Measurements from ENCODE around the gene KBTBD3. TPM values are rescaled to one million over a fixed set of nuclear protein-coding genes. Genes with fewer than 3 reads are reported as not detected.
A peak's percentile ranks its signal among the peaks of the same experiment; 100 is the strongest.
"Not testable (repeated sequence)": the region's sequence is repeated elsewhere in the genome, so short reads cannot be mapped to it uniquely, and the experiment has no call there.

The KBTBD3 gene
- total RNA-seq, 1 donor from 2014 or later = 3.9 TPM

- no peak for DNase-seq (ENCODE audit: low read depth, low spot score)
Observed at GRCh38 chr11:106061954-106062949, 14.9 kb downstream of the KBTBD3 start.

GRCh38 chr11:106061249-106061784 lies 15.8 kb downstream of the KBTBD3 start:
- no peak for DNase-seq (ENCODE audit: low read depth, low spot score)

- DNase-seq (ENCODE audit: low read depth, low spot score) = no peak
Observed at GRCh38 chr11:106059617-106060016, 17.5 kb downstream of the KBTBD3 start.

- not testable (repeated sequence) for DNase-seq (ENCODE audit: low read depth, low spot score)
Observed at GRCh38 chr11:106058377-106058776, 18.8 kb downstream of the KBTBD3 start.

GRCh38 chr11:106051103-106051502 lies 26.0 kb downstream of the KBTBD3 start:
- DNase-seq (ENCODE audit: low read depth, low spot score) = no peak

- no peak for DNase-seq (ENCODE audit: low read depth, low spot score)
Observed at GRCh38 chr11:106049727-106050476, 27.2 kb downstream of the KBTBD3 start.

- no peak for DNase-seq (ENCODE audit: low read depth, low spot score)
Observed at GRCh38 chr11:106047631-106048030, 29.5 kb downstream of the KBTBD3 start.

GRCh38 chr11:106043540-106043939 lies 33.6 kb downstream of the KBTBD3 start:
- DNase-seq (ENCODE audit: low read depth, low spot score) = no peak

- DNase-seq (ENCODE audit: low read depth, low spot score) = no peak
Observed at GRCh38 chr11:106032861-106033260, 44.3 kb downstream of the KBTBD3 start.

GRCh38 chr11:106031936-106032335 lies 45.2 kb downstream of the KBTBD3 start:
- no peak for DNase-seq (ENCODE audit: low read depth, low spot score)

GRCh38 chr11:106031202-106031810 lies 45.8 kb downstream of the KBTBD3 start:
- peak; percentile 17 for DNase-seq (ENCODE audit: low read depth, low spot score)

- no peak for DNase-seq (ENCODE audit: low read depth, low spot score)
Observed at GRCh38 chr11:106030609-106031008, 46.5 kb downstream of the KBTBD3 start.

GRCh38 chr11:106022795-106023275 lies 54.3 kb downstream of the KBTBD3 start:
- no peak for DNase-seq (ENCODE audit: low read depth, low spot score)

- DNase-seq (ENCODE audit: low read depth, low spot score) = peak; percentile 99
Observed at GRCh38 chr11:106021967-106022794, 55.0 kb downstream of the KBTBD3 start, which contains the start of gene MSANTD4. Gene MSANTD4, minus strand, starts transcription at chr11:106022240. Its CDS starts 11,323 bp downstream, at chr11:106010917.

- no peak for DNase-seq (ENCODE audit: low read depth, low spot score)
Observed at GRCh38 chr11:106021181-106021966, 55.8 kb downstream of the KBTBD3 start.

GRCh38 chr11:106017093-106017492 lies 60.1 kb downstream of the KBTBD3 start:
- no peak for DNase-seq (ENCODE audit: low read depth, low spot score)

- DNase-seq (ENCODE audit: low read depth, low spot score) = no peak
Observed at GRCh38 chr11:106015066-106015465, 62.1 kb downstream of the KBTBD3 start.

- no peak for DNase-seq (ENCODE audit: low read depth, low spot score)
Observed at GRCh38 chr11:106014620-106015019, 62.5 kb downstream of the KBTBD3 start.

- DNase-seq (ENCODE audit: low read depth, low spot score) = no peak
Observed at GRCh38 chr11:106014035-106014434, 63.1 kb downstream of the KBTBD3 start.

GRCh38 chr11:106012744-106013143 lies 64.4 kb downstream of the KBTBD3 start:
- DNase-seq (ENCODE audit: low read depth, low spot score) = peak; percentile 71

Measured in pulmonary artery endothelial cell (primary cell).